Neural cell (in vitro differentiated cells): ENCODE measurements around the gene CDH4. TPM values are rescaled to one million over a fixed set of nuclear protein-coding genes. Genes with fewer than 3 reads are reported as not detected.

Source experiments
- H2AFZ ChIP-seq: fragments of 200-600, 300-800 bp; sonication (generic), shearing (Covaris generic); 2 replicates; pipeline ENCODE4 v1.6.0; 2014; ENCODE audit warnings: low read depth, mild to moderate bottlenecking, antibody characterized with exemption, low read length, moderate library complexity
- H3F3A ChIP-seq: fragments of 200-600 bp; shearing (Covaris generic); 2 replicates; pipeline ENCODE4 v1.6.1; 2016; ENCODE audit warnings: mild to moderate bottlenecking, moderate library complexity, mixed read lengths, antibody characterized with exemption, low read length; ENCODE audit not compliant: insufficient read depth, poor library complexity, severe bottlenecking
- H3K27ac ChIP-seq: fragments of 200-600, 300-800 bp; sonication (generic), shearing (Covaris generic); 2 replicates; pipeline ENCODE4 v1.5.1; 2014; ENCODE audit warnings: mild to moderate bottlenecking, low read length, moderate library complexity
- H3K27me3 ChIP-seq: fragments of 300-800, 200-600 bp; sonication (generic), shearing (Covaris generic); 2 replicates; pipeline ENCODE4 v1.6.0; 2014; ENCODE audit warnings: mild to moderate bottlenecking, low read depth, low read length, moderate library complexity; ENCODE audit not compliant: insufficient read depth
- H3K36me3 ChIP-seq: fragments of 300-800, 200-600 bp; sonication (generic), shearing (Covaris generic); 2 replicates; pipeline ENCODE4 v1.5.1; 2014; ENCODE audit warnings: mild to moderate bottlenecking, antibody characterized with exemption, low read length, moderate library complexity; ENCODE audit not compliant: insufficient read depth
- H3K4me2 ChIP-seq: fragments of 300-800, 200-600 bp; sonication (generic), shearing (Covaris generic); 2 replicates; pipeline ENCODE4 v1.6.0; 2014; ENCODE audit warnings: mild to moderate bottlenecking, low read length
- H3K4me3 ChIP-seq: fragments of 300-800, 200-600 bp; sonication (generic), shearing (Covaris generic); 2 replicates; pipeline ENCODE4 v1.5.1; 2014; ENCODE audit warnings: mild to moderate bottlenecking, low read length, moderate library complexity
- H3K79me2 ChIP-seq: fragments of 200-600 bp; shearing (Covaris generic); replicated peaks from 2 replicates; pipeline ENCODE4 v1.6.0; 2014; ENCODE audit warnings: mild to moderate bottlenecking, low read length, moderate library complexity; ENCODE audit not compliant: insufficient read depth
- H3K9ac ChIP-seq: fragments of 300-800, 200-600 bp; sonication (generic), shearing (Covaris generic); 2 replicates; pipeline ENCODE4 v1.6.1; 2016; ENCODE audit warnings: mild to moderate bottlenecking, low read length, mixed read lengths
- H3K9me2 ChIP-seq: fragments of 200-600 bp; shearing (Covaris generic); 2 replicates; pipeline ENCODE4 v1.6.1; 2016; ENCODE audit warnings: mild to moderate bottlenecking, low read length, mixed read lengths; ENCODE audit not compliant: insufficient read depth
- H3K9me3 ChIP-seq: fragments of 200-600, 300-800 bp; sonication (generic), shearing (Covaris generic); 2 replicates; pipeline ENCODE4 v1.6.1; 2016; ENCODE audit warnings: mild to moderate bottlenecking, mixed run types, low read length, moderate library complexity, mixed read lengths
- H4K20me1 ChIP-seq: fragments of 200-600 bp; shearing (Covaris generic); 2 replicates; pipeline ENCODE4 v1.6.1; 2016; ENCODE audit warnings: mild to moderate bottlenecking, mixed run types; ENCODE audit not compliant: insufficient read depth
- CTCF ChIP-seq: fragments of 450-650 bp; IDR thresholded peaks from 2 replicates; pipeline ENCODE4 v1.5.1; 2014; ENCODE audit warnings: antibody characterized with exemption, mild to moderate bottlenecking, moderate library complexity; ENCODE audit not compliant: poor library complexity, severe bottlenecking
- EP300 ChIP-seq: fragments of 450-650 bp; conservative IDR thresholded peaks from 2 replicates; pipeline ENCODE4 v1.6.1; 2014; ENCODE audit warnings: antibody characterized with exemption, mild to moderate bottlenecking, moderate library complexity; ENCODE audit not compliant: poor library complexity, severe bottlenecking
- EZH2 ChIP-seq: fragments of 200-600, 300-800 bp; shearing (Covaris generic), sonication (generic); IDR thresholded peaks from 2 replicates; pipeline ENCODE4 v1.6.1; 2014; ENCODE audit warnings: antibody characterized with exemption, low read length, borderline replicate concordance, mild to moderate bottlenecking; ENCODE audit not compliant: insufficient read depth, poor library complexity, severe bottlenecking
- MXI1 ChIP-seq: fragments of 450-650 bp; conservative IDR thresholded peaks from 2 replicates; pipeline ENCODE4 v1.6.1; 2014; ENCODE audit warnings: antibody characterized with exemption, mild to moderate bottlenecking; ENCODE audit not compliant: poor library complexity, severe bottlenecking
- POLR2AphosphoS5 ChIP-seq: IDR thresholded peaks from 2 replicates; pipeline ENCODE4 v1.6.1; 2012
- RAD21 ChIP-seq: fragments of 450-650 bp; conservative IDR thresholded peaks from 2 replicates; pipeline ENCODE4 v1.6.1; 2014; ENCODE audit warnings: antibody characterized with exemption, mild to moderate bottlenecking, moderate library complexity
- REST ChIP-seq: IDR thresholded peaks from 2 replicates; pipeline ENCODE4 v1.6.1; 2012; ENCODE audit warnings: borderline replicate concordance
- SMC3 ChIP-seq: fragments of 450-650 bp; conservative IDR thresholded peaks from 2 replicates; pipeline ENCODE4 v1.6.1; 2014; ENCODE audit warnings: antibody characterized with exemption, mild to moderate bottlenecking, moderate library complexity; ENCODE audit not compliant: poor library complexity
- TAF1 ChIP-seq: IDR thresholded peaks from 2 replicates; pipeline ENCODE4 v1.6.1; 2012; ENCODE audit warnings: low read depth
- polyA plus RNA-seq: library from polyadenylated mRNA; depleted of rRNA; stranded (reverse); fragments of >200 nt; gene quantifications from 2 replicates; pipeline ENCODE4 v1.2.3, GENCODE V29; 2014

The CDH4 gene
- polyA plus RNA-seq, 1 donor from 2014 or later = 24.6 TPM

- Histone ChIP-seq H3K9me2 (no peaks in the 10 kb centered on the region), H3K4me2 (no peak overlapping the region), H3K27ac (no peak overlapping the region), H2AFZ (no peak overlapping the region), H3F3A (no peaks in the 10 kb centered on the region), H3K9me3 (no peaks in the 10 kb centered on the region), H3K9ac (no peak overlapping the region), H3K36me3 (no peaks in the 10 kb centered on the region), H3K4me3 (no peak overlapping the region), H3K27me3 (no peaks in the 10 kb centered on the region), H3K79me2 (no peaks in the 10 kb centered on the region), H4K20me1 (no peaks in the 10 kb centered on the region)
- TF ChIP-seq CTCF (no peak), MXI1 (no peak)
Observed at GRCh38 chr20:61535091-61535490, 283.0 kb downstream of the CDH4 start.

GRCh38 chr20:61535536-61535935 is 283.5 kb downstream of the CDH4 start:
- no peaks in the 10 kb centered on the region for H3K27me3 ChIP-seq
- H3K36me3 ChIP-seq = no peaks in the 10 kb centered on the region
- H4K20me1 ChIP-seq = no peaks in the 10 kb centered on the region
- H3K79me2 ChIP-seq = no peaks in the 10 kb centered on the region
- no peak overlapping the region for H3K9ac ChIP-seq
- H3K9me3 ChIP-seq = no peaks in the 10 kb centered on the region
- no peaks in the 10 kb centered on the region for H3K9me2 ChIP-seq
- H3K4me2 ChIP-seq = no peak overlapping the region
- no peak for TF ChIP-seq EZH2
- TF ChIP-seq EP300 = no peak
- H3K27ac ChIP-seq = no peak overlapping the region
- no peak overlapping the region for H2AFZ ChIP-seq
- no peak overlapping the region for H3K4me3 ChIP-seq
- no peaks in the 10 kb centered on the region for H3F3A ChIP-seq

GRCh38 chr20:61535956-61536355 is 283.9 kb downstream of the CDH4 start:
- H3K4me3 ChIP-seq = no peak overlapping the region
- H4K20me1 ChIP-seq = no peaks in the 10 kb centered on the region
- no peaks in the 10 kb centered on the region for H3K79me2 ChIP-seq
- no peak overlapping the region for H3K9ac ChIP-seq
- H3K36me3 ChIP-seq = no peaks in the 10 kb centered on the region
- no peaks in the 10 kb centered on the region for H3K9me2 ChIP-seq
- TF ChIP-seq EZH2 (no peak), POLR2AphosphoS5 (no peak), EP300 (no peak), CTCF (no peak), RAD21 (no peak), TAF1 (no peak), SMC3 (no peak), MXI1 (no peak), REST (no peak)
- H3K4me2 ChIP-seq = no peak overlapping the region
- H3F3A ChIP-seq = no peaks in the 10 kb centered on the region
- H3K27me3 ChIP-seq = no peaks in the 10 kb centered on the region
- no peak overlapping the region for H3K27ac ChIP-seq
- H2AFZ ChIP-seq = no peak overlapping the region
- no peaks in the 10 kb centered on the region for H3K9me3 ChIP-seq
